GM06990 (cell line): ENCODE measurements around the gene HNRNPM.
A peak's percentile ranks its signal among the peaks of the same experiment; 100 is the strongest.

Experiments
- DNase-seq: peaks from one replicate; pipeline ENCODE4 v3.0.0-alpha.2; 2011; ENCODE audit not compliant: insufficient read length; ENCODE audit errors: extremely low read depth
- H3K27me3 ChIP-seq: replicated peaks from 2 replicates; pipeline ENCODE4 v1.6.0; 2011; ENCODE audit warnings: low read length; ENCODE audit not compliant: control insufficient read depth, insufficient read depth
- H3K36me3 ChIP-seq: 2 replicates; pipeline ENCODE4 v1.5.1; 2011; ENCODE audit warnings: low read length; ENCODE audit not compliant: control insufficient read depth, insufficient read depth
- H3K4me3 ChIP-seq: replicated peaks from 2 replicates; pipeline ENCODE4 v1.5.1; 2011; ENCODE audit warnings: low read depth, mild to moderate bottlenecking, control low read depth, low read length
- TF ChIP-seq, protein P1 (sequence below): IDR thresholded peaks from 2 replicates; pipeline ENCODE4 v1.5.1; 2011; ENCODE audit warnings: low read length, control low read depth, mild to moderate bottlenecking, inconsistent platforms; ENCODE audit not compliant: insufficient read depth, poor library complexity, severe bottlenecking

HNRNPM gene

DNA sequence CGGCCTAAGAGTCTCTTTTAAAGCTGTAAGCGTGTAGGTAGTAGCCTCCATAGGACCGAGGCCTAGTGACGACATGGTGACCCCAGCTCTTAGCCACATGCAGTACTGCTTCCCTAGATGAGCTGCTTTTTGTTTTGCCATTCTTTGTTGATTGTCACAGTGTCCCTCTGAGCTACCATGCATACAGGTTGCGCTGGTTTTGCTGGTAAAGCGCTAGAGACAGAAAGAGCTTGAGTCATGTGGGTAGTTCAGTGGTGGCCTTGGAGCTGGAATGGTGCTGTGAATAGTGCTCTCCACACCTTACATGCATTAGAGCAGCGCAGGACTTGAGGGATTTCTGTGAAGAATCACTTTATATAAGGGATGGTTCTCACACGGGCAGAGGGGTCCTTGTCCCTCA lies 5.1 kb downstream of the HNRNPM start:
- Histone ChIP-seq H3K4me3 (peak overlapping the region; percentile 23), H3K36me3 (peaks cover 8% of the 10 kb centered on the region), H3K27me3 (no peaks in the 10 kb centered on the region)
- TF ChIP-seq, protein P1, sequence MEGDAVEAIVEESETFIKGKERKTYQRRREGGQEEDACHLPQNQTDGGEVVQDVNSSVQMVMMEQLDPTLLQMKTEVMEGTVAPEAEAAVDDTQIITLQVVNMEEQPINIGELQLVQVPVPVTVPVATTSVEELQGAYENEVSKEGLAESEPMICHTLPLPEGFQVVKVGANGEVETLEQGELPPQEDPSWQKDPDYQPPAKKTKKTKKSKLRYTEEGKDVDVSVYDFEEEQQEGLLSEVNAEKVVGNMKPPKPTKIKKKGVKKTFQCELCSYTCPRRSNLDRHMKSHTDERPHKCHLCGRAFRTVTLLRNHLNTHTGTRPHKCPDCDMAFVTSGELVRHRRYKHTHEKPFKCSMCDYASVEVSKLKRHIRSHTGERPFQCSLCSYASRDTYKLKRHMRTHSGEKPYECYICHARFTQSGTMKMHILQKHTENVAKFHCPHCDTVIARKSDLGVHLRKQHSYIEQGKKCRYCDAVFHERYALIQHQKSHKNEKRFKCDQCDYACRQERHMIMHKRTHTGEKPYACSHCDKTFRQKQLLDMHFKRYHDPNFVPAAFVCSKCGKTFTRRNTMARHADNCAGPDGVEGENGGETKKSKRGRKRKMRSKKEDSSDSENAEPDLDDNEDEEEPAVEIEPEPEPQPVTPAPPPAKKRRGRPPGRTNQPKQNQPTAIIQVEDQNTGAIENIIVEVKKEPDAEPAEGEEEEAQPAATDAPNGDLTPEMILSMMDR: no peak
- no peak for DNase-seq

DNA sequence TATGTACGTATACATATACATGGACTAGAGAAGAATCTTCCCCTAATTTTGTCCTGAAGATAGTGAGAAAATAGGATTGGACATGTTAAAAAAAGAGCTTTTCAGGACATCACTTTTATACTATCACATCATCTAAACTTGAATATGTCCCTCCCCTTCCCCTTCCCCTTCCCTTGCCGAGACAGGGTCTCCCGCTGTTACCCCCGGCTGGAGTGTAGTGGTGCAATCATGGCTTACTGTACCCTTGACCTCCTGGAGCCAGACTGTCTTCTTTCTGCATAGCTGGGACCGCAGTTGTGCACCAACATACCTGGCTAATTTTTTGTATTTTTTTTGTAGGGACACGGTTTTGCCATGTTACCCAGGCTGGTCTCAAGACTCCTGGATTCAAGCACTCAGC lies 6.6 kb downstream of the HNRNPM start:
- Histone ChIP-seq H3K27me3 (no peaks in the 10 kb centered on the region), H3K4me3 (no peak overlapping the region), H3K36me3 (peaks cover 11% of the 10 kb centered on the region)
- DNase-seq: no peak
- TF ChIP-seq, protein P1: no peak

DNA sequence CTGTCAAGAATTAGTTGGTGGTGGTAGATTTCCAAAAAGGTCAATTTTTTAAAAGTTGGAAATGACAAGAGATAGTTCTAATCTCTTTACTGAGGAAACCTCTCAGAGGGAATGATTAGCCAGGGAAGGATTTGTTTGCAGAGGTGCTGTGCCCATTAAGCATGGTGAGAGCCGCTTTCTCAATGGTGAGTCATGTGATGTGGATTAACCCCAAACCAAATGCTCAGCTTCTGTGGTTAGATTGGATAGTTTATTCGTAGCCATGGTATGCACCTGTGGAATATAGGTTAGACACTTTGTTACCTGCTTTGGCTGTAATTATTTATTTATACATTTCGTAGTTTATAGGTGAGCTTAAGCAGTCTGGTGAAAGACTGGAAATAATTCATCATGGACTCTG lies 7.1 kb downstream of the HNRNPM start:
- Histone ChIP-seq H3K4me3 (no peak overlapping the region), H3K36me3 (peaks cover 14% of the 10 kb centered on the region), H3K27me3 (no peaks in the 10 kb centered on the region)
- no peak for DNase-seq
- TF ChIP-seq, protein P1: no peak

DNA sequence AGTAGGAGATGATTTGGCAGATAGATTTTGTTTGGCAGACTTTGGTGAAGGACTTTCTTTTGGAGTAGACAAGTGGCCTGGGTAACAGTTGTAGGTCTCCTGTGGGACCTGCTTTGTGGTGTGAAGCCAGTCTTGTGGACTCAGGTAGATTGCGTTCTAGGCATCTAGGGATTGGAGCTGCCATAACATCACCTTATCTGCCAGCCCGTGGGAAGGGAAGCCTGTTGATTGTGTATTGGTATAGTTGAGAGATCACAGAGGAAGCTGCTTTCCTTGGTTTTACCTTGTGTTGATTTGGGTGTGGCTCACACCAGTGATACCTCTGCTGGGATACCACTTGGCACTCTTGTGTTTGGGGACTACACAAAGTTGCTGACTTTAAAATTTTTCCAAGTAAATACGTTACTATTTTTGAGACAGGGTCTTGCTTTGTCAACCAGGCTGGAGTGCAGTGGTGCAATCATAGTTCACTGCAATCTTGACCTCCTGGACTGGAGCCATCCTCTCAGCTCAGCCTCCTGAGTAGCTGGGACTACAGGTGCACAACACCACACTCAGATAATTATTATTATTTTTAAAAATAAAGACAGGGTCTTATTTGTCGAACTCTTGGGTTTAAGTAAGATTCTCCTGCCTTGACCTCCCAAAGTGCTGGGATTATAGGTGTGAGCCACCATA lies 7.8 kb downstream of the HNRNPM start:
- H3K4me3 ChIP-seq: no peak overlapping the region
- DNase-seq: no peak

DNA sequence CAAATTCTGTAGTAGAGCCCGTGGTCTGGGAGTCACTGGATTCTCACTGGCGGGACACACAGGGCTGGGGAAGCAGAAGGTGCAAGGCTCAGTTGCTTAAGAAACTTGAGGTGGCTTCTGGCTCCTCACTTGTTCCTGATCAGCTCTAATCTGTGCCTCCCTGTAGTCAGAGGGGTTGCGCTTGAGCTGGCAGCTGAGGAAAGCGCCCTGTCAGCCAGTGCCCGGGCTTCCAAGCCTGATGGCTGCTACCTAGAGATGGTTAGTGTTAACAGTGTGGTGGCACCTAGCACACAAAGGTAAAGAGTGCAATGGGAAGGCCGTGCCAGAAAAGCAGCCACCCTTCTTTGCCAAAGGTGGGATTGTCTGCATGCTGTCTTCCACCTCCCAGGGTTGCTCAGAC lies 8.8 kb downstream of the HNRNPM start:
- H3K36me3 ChIP-seq: peaks cover 16% of the 10 kb centered on the region
- TF ChIP-seq, protein P1: no peak
- no peak for DNase-seq
- H3K4me3 ChIP-seq: no peak overlapping the region
- H3K27me3 ChIP-seq: no peaks in the 10 kb centered on the region

More for the DNA sequence above, 7.8 kb downstream of the HNRNPM start:
- TF ChIP-seq, protein P1: no peak
- H3K36me3 ChIP-seq: peaks cover 14% of the 10 kb centered on the region
- no peaks in the 10 kb centered on the region for H3K27me3 ChIP-seq

DNA sequence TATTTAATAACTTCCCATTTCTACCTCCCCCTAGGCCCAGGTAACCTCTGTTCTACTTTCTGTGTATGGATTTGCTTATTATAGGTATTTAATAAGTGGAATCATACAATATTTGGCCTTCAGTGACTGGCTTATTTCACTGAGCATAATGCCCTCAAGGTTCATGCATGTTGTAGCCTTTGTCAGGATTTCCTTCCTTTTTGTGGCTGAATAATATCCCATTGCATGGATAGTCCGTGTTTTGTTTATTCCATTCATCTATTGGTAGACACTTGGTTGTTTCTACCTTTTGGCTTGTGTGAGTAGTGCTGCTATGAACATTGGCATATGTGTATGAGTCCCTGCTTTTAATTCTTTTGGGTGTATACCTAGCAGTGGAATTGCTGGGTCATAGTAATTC lies 9.4 kb downstream of the HNRNPM start:
- Histone ChIP-seq H3K27me3 (no peaks in the 10 kb centered on the region), H3K4me3 (no peak overlapping the region), H3K36me3 (peaks cover 16% of the 10 kb centered on the region)
- DNase-seq: no peak
- TF ChIP-seq, protein P1: no peak
